NCI-H524 treated with DMSO at 0.1 percent for 48 hours (cell line): ENCODE results near the gene C10orf67.
"Not testable (repeated sequence)": the region's sequence is repeated elsewhere in the genome, so short reads cannot be mapped to it uniquely, and the experiment has no call there.

Experiments used
- DNase-seq: peaks from one replicate; lab custom pipeline; 2025; lab: John Stamatoyannopoulos, UW

The C10orf67 gene

GRCh38 chr10:23362069-23362830 lies 17.7 kb upstream of the C10orf67 start:
- DNase-seq, result no peak

- DNase-seq, result no peak
Observed at GRCh38 chr10:23361665-23362064, 17.1 kb upstream of the C10orf67 start.

GRCh38 chr10:23359692-23360380 lies 15.2 kb upstream of the C10orf67 start:
- DNase-seq, result no peak

- DNase-seq, result no peak
Observed at GRCh38 chr10:23358357-23358756, 13.8 kb upstream of the C10orf67 start.

- no peak for DNase-seq
Observed at GRCh38 chr10:23354630-23355279, 10.2 kb upstream of the C10orf67 start.

GRCh38 chr10:23351926-23352519 lies 7.4 kb upstream of the C10orf67 start:
- no peak for DNase-seq

GRCh38 chr10:23350706-23351105 lies 6.1 kb upstream of the C10orf67 start:
- not testable (repeated sequence) for DNase-seq

GRCh38 chr10:23345861-23346260 lies 1.3 kb upstream of the C10orf67 start:
- DNase-seq, result no peak

GRCh38 chr10:23343591-23344240 lies 881 bp downstream of the C10orf67 start:
- DNase-seq, result no peak

GRCh38 chr10:23342213-23342884 lies 2.2 kb downstream of the C10orf67 start:
- no peak for DNase-seq

- DNase-seq, result no peak
Observed at GRCh38 chr10:23341004-23341403, 3.6 kb downstream of the C10orf67 start.

GRCh38 chr10:23340354-23340753 lies 4.2 kb downstream of the C10orf67 start:
- DNase-seq, result no peak

GRCh38 chr10:23338886-23339285 lies 5.7 kb downstream of the C10orf67 start:
- no peak for DNase-seq

- DNase-seq, result no peak
Observed at GRCh38 chr10:23338155-23338828, 6.3 kb downstream of the C10orf67 start.

GRCh38 chr10:23337616-23338015 lies 7.0 kb downstream of the C10orf67 start:
- no peak for DNase-seq

- DNase-seq, result no peak
Observed at GRCh38 chr10:23331567-23332301, 12.9 kb downstream of the C10orf67 start.

- no peak for DNase-seq
Observed at GRCh38 chr10:23330948-23331347, 13.6 kb downstream of the C10orf67 start.

- no peak for DNase-seq
Observed at GRCh38 chr10:23326544-23327307, 17.9 kb downstream of the C10orf67 start.

- no peak for DNase-seq
Observed at GRCh38 chr10:23325132-23325531, 19.5 kb downstream of the C10orf67 start.
